GM12865 (cell line): ENCODE measurements around the gene ADAMTS3.

ENCODE experiments used
- DNase-seq: peaks from one replicate; pipeline ENCODE4 v3.0.0; 2010; ENCODE audit warnings: low read depth
- H3K4me3 ChIP-seq: 2 replicates; pipeline ENCODE4 v1.5.1; 2011; ENCODE audit warnings: mild to moderate bottlenecking, low read depth, low read length, control low read depth
- CTCF ChIP-seq: IDR thresholded peaks from 2 replicates; pipeline ENCODE4 v1.5.1; 2011; ENCODE audit warnings: low read length, control low read depth, low read depth, inconsistent platforms; ENCODE audit not compliant: insufficient read depth; ENCODE audit errors: missing control alignments

Gene ADAMTS3

GRCh38 chr4:72531322-72531721 lies 37.7 kb downstream of the ADAMTS3 start:
- no peak for DNase-seq
- no peak overlapping the region for H3K4me3 ChIP-seq
- no peak for TF ChIP-seq CTCF

- no peak for DNase-seq
- TF ChIP-seq CTCF = no peak
- H3K4me3 ChIP-seq = no peak overlapping the region
Measured at GRCh38 chr4:72529148-72529822, 39.7 kb downstream of the ADAMTS3 start.

- no peak for DNase-seq
- no peak for TF ChIP-seq CTCF
- no peak overlapping the region for H3K4me3 ChIP-seq
Measured at GRCh38 chr4:72527038-72527646, 41.9 kb downstream of the ADAMTS3 start.

GRCh38 chr4:72525938-72526337 lies 43.1 kb downstream of the ADAMTS3 start:
- H3K4me3 ChIP-seq = no peak overlapping the region
- no peak for DNase-seq
- no peak for TF ChIP-seq CTCF

GRCh38 chr4:72522440-72522839 lies 46.6 kb downstream of the ADAMTS3 start:
- DNase-seq = no peak
- TF ChIP-seq CTCF = no peak
- no peak overlapping the region for H3K4me3 ChIP-seq

- H3K4me3 ChIP-seq = no peak overlapping the region
- no peak for DNase-seq
- TF ChIP-seq CTCF = no peak
Measured at GRCh38 chr4:72513227-72513626, 55.8 kb downstream of the ADAMTS3 start.
